H1 (cell line): ENCODE results near the gene LRRC2.

ENCODE experiments used
- CREB1 ChIP-seq: IDR thresholded peaks from 2 replicates; pipeline ENCODE4 v1.6.1; 2012; ENCODE audit warnings: inconsistent platforms
- EZH2 ChIP-seq: fragments of 200-600 bp; sonication (generic); IDR thresholded peaks from 2 replicates; pipeline ENCODE4 v1.7.1; 2012; ENCODE audit warnings: low read depth, mild to moderate bottlenecking, moderate library complexity, low read length, inconsistent platforms; ENCODE audit not compliant: severe bottlenecking
- JUN ChIP-seq: IDR thresholded peaks from 2 replicates; pipeline ENCODE4 v1.6.1; 2011; ENCODE audit warnings: low read depth, mild to moderate bottlenecking, improper control_type of control experiment, low read length
- POLR2A ChIP-seq, 2 experiments: IDR thresholded peaks; 1 replicate in 1 of 2; 2 replicates in 1 of 2; pipeline ENCODE4 v1.6.1; 2011; ENCODE audit warnings: low read depth in 2 of 2, low read length in 2 of 2, mild to moderate bottlenecking in 2 of 2; ENCODE audit errors: control extremely low read depth in 1 of 2
- POLR2AphosphoS5 ChIP-seq: IDR thresholded peaks from 2 replicates; pipeline ENCODE4 v1.6.1; 2011; ENCODE audit warnings: low read depth, low read length
- SIN3A ChIP-seq, 2 experiments: IDR thresholded peaks in 1 of 2; conservative IDR thresholded peaks in 1 of 2; 2 replicates each; pipeline ENCODE4 v1.6.1; 2011 to 2012; ENCODE audit warnings: low read length in 2 of 2, improper control_type of control experiment in 1 of 2, low read depth in 1 of 2, mild to moderate bottlenecking in 1 of 2
- TCF12 ChIP-seq: IDR thresholded peaks from 2 replicates; pipeline ENCODE4 v1.6.1; 2011; ENCODE audit warnings: low read depth, mild to moderate bottlenecking, low read length
- YY1 ChIP-seq: IDR thresholded peaks from 2 replicates; pipeline ENCODE4 v1.6.1; 2011; ENCODE audit warnings: low read depth, mild to moderate bottlenecking, low read length
- TF ChIP-seq, protein P1 (sequence below), 3 experiments: IDR thresholded peaks; 1 replicate in 2 of 3; 2 replicates in 1 of 3; pipeline versions ENCODE4 v1.5.1 to v1.6.1; 2011; ENCODE audit warnings: low read length in 3 of 3, mild to moderate bottlenecking in 3 of 3, inconsistent platforms in 2 of 3, low read depth in 1 of 3, moderate library complexity in 1 of 3; ENCODE audit not compliant: insufficient read depth in 1 of 3; ENCODE audit errors: control extremely low read depth in 1 of 3
- TF ChIP-seq, protein P2 (sequence below): IDR thresholded peaks from 2 replicates; pipeline ENCODE4 v1.6.1; 2012; ENCODE audit warnings: low read length, inconsistent platforms
- TF ChIP-seq, protein P3 (sequence below): IDR thresholded peaks from 2 replicates; pipeline ENCODE4 v1.6.1; 2012; ENCODE audit warnings: inconsistent platforms

DNA sequence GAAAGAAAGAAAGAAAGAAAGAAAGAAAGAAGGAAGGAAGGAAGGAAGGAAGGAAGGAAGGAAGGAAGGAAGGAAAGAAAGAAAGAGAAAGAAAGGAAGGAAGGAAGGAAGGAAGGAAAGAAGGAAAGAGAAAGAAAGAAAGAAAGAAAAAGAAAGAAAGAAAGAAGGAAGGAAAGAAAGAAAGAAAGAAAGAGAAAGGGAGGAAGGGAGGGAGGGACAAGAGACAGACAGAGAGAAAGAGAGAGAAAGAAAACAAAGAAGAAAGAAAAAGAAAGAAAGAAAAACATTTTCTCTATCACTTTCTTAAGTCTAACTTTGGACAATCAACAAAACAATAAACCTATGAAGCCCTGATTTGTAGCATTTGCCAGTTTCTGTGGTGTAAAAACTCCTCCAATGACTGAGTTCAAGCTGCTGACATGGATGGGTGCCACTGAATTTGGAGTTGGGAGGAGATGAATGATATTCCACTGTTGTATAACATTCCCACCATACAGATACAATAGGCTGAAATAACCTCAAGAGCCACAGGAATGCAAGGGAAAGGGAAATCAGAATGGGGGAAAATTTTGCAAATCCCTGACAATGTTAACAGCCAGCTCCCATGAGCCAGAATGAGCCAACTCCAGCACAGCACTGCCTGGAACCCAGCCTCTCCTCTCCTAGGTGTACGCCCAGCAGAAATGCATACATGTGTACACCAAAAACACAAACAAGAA lies 83.3 kb downstream of the LRRC2 start:
- TF ChIP-seq CREB1 (no peak), YY1 (no peak), EZH2 (no peak), JUN (no peak), POLR2AphosphoS5 (no peak), POLR2A (IDR thresholded peaks at IDR 0.05; ENCODE audit: control extremely low read depth in 1 of 2, low read depth in 2 of 2, low read length in 2 of 2) (no peak), TCF12 (no peak), SIN3A (conservative IDR thresholded peaks at IDR 0.05 in 1 of 2, IDR thresholded peaks at IDR 0.05 in 1 of 2; ENCODE audit: low read depth in 1 of 2, low read length in 2 of 2) (no peak)
- TF ChIP-seq, protein P1, sequence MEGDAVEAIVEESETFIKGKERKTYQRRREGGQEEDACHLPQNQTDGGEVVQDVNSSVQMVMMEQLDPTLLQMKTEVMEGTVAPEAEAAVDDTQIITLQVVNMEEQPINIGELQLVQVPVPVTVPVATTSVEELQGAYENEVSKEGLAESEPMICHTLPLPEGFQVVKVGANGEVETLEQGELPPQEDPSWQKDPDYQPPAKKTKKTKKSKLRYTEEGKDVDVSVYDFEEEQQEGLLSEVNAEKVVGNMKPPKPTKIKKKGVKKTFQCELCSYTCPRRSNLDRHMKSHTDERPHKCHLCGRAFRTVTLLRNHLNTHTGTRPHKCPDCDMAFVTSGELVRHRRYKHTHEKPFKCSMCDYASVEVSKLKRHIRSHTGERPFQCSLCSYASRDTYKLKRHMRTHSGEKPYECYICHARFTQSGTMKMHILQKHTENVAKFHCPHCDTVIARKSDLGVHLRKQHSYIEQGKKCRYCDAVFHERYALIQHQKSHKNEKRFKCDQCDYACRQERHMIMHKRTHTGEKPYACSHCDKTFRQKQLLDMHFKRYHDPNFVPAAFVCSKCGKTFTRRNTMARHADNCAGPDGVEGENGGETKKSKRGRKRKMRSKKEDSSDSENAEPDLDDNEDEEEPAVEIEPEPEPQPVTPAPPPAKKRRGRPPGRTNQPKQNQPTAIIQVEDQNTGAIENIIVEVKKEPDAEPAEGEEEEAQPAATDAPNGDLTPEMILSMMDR (IDR thresholded peaks at IDR 0.05; ENCODE audit: control extremely low read depth in 1 of 3, insufficient read depth in 1 of 3, low read depth in 1 of 3, low read length in 3 of 3): no peak
- TF ChIP-seq, protein P2, sequence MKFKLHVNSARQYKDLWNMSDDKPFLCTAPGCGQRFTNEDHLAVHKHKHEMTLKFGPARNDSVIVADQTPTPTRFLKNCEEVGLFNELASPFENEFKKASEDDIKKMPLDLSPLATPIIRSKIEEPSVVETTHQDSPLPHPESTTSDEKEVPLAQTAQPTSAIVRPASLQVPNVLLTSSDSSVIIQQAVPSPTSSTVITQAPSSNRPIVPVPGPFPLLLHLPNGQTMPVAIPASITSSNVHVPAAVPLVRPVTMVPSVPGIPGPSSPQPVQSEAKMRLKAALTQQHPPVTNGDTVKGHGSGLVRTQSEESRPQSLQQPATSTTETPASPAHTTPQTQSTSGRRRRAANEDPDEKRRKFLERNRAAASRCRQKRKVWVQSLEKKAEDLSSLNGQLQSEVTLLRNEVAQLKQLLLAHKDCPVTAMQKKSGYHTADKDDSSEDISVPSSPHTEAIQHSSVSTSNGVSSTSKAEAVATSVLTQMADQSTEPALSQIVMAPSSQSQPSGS: no peak
- TF ChIP-seq, protein P3, sequence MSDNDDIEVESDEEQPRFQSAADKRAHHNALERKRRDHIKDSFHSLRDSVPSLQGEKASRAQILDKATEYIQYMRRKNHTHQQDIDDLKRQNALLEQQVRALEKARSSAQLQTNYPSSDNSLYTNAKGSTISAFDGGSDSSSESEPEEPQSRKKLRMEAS: no peak
